GM19328 (cell line): ENCODE measurements around the gene BAZ2B.

Source experiments
- ATAC-seq: cut with Tn5 transposase; IDR thresholded peaks from one replicate; pipeline ENCODE4 v1.9.1; 2021; ENCODE audit warnings: mild to moderate bottlenecking, moderate library complexity; ENCODE audit not compliant: unreplicated experiment

BAZ2B gene

DNA sequence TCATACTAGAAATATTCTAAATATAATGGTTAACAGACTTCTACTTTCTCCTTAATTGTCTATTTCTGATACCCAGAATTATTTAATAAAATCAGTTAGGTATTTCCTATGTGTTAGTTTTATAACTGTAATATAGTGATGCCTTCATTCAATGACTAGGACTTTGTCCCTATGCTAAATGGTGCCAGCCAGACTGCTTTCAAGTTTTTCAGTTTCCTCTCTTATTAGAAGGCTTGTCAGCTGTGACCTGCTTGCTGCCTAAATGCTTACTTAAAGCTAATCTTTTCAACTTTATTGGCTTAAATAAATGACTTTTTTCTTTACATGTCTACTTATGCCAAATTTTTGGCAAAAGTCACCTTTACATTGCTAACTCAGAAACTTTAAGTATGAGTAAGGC is 30.7 kb downstream of the BAZ2B start:
- no peak for ATAC-seq

DNA sequence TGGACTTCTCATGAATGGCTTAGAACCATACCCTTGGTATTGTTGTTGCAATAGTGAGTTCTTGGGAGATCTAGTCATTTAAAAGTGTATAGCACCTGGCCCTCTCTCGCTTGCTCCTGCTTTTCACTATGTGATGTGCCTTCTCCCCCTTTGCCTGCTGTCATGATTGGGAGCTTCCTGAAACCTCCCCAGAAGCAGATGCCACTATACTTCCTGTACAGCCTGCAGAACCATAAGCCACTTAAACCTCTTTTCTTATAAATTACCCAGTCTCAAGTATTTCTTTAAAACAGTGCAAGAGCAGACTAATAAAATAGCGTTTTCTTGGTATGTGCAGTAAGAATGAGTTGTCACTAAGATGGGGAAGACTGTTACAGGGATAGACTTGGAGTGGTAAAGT is 31.6 kb downstream of the BAZ2B start:
- ATAC-seq = no peak

DNA sequence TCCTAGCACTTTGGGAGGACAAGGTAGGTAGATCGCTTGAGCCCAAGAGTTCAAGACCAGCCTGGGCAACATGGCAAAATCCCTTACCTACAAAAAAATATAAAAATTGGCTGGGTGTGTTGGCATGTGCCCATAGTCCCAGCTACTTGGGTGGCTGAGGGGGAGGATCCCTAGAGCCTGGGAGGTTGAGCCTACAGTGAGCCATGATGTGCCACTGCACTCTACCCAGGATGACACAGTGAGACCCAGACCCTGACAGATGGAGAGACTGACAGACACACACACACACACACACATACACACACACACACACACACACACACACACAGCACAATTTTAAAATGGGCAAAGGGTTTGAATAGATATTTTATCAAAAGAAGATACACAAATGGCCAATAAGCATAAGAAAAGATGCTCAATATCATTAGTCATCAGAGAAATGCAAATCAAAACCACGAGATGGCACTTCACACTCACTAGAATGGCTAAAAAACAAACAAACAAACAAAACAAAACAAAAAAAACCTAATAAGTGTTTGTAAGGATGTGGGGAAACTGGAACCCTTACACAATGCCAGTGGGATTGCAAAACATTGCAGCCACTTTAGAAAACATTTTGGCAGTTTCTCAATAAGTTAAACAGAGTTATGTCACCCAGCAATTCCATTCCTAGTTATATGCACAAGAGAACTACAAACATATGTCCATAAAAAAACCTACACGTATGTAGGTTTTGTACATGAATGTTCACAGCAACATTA is 42.3 kb downstream of the BAZ2B start:
- no peak for ATAC-seq

DNA sequence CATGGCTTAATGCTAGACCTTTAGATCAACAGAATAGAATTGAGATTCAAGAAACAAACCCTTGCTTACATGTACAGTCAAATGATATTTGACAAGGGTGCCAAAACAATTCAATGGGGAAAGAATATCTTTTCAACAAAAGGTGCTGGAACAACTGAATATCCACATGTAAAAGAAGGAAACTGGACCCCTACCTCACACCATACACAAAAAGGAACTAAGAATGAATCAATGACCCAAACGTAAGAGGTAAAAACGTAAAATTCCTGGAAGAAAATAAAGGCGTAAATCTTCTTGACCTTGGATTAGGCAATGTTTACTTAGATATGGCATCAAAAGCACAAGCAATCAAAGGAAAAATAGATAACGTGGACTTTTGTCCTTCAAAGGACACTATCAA is 43.1 kb downstream of the BAZ2B start:
- ATAC-seq = no peak

DNA sequence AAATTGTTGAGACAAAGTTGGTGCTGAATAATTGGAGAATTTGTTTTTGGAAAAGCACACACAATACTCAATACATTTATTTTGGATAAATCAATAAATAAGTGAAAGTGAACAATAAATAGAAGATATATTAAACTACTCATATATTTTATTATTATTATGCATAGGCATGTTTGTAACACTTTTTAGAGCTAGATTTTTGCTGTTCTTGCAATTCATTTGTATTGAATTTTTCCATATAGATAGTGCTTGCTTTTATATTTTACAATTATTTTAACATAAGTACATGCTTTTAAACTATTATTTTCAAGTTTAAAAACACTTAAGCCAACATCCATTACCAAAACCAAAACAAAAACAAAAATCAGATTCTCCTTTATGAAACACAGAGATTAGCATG is 43.9 kb downstream of the BAZ2B start:
- ATAC-seq = no peak

DNA sequence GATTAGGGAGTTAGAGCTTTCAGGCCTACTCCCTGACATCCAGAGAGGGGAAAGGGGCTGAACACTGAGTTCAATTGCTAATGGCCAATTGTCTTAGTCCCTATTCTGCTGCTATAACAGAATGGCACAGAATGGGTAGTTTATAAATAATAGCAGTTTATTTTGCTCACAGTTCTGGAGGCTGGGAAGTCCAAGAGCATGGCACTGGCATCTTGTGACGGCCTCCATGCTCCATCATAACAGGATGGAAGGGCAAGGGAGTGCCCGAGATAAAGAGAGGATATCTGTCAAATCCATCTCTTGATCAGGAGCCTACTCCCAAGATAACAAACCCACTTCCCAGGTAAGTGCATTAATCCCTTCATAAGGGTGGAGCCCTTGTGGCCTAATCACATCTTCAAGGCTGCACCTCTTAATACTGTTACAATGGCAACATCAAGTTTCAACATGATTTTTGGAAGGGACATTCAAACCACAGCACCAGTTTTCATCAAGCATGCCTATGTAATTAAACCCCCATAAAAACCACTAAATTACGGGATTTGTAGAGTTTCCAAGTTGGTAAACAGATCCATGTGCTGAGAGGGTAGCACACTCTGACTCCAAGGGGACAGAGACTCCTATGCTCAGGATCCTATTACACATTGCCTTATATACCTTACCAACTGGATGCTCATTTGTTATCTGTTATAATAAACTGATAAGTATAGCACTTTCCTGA is 44.6 kb downstream of the BAZ2B start:
- ATAC-seq = no peak

DNA sequence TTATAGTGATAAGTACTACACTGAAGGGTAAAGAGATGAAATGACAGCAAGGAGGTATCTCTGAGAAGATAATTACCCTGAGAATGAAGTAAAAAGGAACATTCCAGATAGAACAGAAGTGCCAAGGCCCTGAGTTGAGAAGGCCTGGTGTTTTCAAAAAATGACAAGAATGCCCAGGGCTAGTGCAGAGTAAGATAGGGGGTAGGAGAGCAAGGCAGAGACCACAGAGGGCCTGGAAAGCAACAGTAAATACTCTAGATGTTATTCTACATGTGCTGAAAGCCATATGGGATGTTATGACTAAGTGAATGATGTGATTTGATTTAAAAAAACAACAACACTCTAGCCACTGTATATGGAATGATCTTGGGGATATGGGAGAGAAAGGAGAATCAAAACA is 52.3 kb downstream of the BAZ2B start:
- no peak for ATAC-seq

DNA sequence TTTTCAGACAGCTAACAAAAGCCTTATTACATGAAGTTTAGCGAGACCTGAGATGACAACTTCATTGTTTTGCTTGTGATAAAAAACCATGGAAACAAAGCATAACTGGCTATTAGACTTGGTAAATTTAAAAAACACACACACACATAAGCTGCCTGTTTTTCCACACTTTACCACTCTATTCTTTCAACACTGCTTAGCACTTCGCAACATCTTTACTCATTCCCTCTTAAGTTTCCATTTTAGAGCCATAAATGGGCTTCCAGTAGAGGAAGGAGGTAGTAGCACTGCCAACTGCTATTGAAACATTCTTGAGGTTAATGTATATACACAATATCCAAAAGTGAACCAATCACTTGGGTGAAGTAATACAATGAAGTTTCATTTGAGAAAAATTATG is 54.1 kb downstream of the BAZ2B start:
- ATAC-seq = no peak

DNA sequence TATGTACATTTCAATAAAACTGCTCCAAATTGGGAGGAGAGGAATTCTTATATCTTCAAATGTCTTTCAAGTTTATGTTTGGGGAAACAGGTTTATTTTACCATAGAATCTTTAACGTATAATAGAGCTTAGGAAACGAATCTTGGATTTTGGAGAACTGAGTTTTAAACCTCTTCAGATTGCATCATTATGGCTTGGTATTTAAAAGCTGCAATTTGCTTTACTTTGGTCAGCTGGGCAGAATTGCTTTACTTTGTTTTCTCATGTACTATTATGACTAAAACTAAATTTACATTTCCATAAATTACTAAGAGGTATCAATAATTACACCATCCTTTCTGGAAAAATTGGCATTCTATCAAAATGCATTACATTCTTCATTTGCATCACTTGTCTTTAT is 54.6 kb downstream of the BAZ2B start:
- no peak for ATAC-seq

DNA sequence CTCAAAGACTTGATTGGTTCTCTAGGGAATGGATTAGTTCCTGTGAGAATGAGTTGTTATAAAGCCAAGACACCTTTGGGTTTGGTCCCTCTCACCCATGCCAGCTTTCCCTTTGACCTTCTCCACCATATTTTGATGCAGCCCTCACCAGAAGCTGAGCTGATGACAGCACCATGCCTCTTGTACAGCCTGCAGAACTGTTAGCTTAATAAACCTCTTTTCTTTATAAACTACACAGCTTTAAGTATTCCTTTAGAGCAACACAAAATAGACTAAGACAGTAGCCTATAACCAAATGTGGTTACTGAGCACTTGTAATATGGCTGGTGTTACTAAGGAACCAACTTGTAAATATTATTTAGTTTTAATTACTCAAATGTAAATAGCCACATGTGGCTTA is 55.1 kb downstream of the BAZ2B start:
- no peak for ATAC-seq

DNA sequence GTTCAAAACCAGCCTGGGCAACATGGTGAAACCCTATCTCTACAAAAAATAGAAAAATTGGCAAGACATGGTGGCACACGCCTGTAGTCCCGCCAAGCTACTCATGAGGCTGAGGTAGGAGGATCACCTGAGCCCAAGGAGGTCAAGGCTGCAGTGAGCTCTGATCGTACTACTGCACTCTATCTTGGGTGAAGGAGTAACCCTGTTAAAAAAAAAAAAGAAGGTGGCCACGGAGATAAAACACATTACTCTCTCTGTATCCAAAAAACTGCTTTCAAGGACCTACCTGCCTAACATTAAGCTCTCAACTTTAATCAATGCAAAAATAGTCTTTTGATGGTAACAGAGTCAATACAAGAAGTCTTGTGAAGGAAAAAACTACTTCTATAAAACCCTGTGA is 57.3 kb downstream of the BAZ2B start:
- ATAC-seq = no peak

DNA sequence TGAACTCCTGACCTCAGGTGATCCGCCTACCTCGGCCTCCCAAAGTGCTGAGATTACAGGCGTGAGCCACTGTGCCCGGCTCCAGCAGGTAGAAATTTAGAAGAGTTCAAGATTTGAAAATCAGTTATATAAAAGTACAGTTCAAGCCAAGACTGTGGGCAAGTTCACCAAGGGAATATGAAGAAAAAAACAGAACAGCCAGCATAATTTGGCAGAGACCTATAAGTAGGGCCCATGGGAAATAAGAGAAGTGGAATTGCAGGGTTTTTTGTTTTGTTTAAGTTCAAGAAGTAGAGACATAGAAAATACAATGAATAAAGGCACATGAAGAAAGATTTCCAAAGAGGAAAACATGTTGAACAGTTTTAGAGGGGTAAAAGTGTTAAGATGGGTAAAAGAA is 57.9 kb downstream of the BAZ2B start:
- ATAC-seq = no peak

DNA sequence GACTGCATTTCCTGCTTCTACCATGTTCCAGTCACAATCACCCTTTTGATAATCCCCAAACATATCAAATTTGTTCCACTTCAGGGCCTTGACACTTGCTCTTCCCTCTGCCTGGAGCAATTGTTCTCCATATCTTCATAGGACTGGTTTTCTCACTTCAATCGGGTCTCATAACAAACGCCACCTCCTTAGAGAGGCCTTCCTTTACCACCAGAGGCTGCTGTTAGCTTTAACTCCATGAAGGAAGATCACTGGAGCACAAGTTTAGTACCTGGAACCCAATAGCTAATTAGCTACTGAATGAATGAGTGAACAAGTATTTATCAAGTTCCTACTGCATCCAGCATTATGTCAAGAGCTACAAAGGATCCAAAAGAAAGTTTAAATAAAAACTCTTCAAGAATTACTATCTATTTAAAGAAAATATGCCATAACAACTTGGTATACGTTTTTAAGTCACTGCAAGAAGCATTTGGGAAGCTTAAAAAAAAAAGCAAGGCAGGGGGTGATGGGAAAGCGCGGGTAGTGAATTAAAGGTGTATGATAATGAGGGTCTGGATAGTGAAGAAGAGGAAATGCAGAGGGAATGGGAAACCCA is 58.8 kb downstream of the BAZ2B start:
- no peak for ATAC-seq

DNA sequence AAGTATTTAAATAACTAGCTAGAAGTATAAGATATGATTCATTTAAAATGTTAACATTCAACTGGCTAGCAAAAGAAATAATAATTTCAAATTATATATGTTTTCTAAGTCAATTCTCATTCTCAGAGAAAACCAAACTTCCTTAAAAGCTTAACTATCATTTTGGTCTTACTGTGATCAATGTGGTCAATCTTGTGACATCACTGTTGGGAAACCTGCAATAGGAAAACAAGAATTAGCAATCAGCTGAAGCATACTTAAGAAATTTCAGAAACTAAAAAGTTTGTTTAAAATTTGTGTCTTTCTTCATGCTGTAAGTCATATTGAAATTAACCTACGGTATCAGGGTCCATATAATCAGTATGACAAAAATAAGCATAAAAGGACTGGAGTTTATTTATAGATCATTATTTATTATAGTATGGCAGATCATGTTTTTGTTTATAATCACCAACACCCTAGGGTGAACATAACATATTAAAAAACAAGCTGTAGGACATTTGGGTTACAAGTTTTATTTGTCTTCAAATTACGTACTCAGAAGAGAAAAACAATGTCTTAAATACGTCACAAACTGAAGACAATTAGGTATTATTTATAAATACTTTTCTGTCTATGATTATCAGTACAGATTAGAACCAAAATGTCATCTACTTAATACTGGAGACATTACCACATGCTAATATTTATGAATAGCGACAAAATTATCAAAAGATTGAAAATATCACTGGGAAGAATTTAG is 60.5 kb downstream of the BAZ2B start:
- ATAC-seq = no peak

DNA sequence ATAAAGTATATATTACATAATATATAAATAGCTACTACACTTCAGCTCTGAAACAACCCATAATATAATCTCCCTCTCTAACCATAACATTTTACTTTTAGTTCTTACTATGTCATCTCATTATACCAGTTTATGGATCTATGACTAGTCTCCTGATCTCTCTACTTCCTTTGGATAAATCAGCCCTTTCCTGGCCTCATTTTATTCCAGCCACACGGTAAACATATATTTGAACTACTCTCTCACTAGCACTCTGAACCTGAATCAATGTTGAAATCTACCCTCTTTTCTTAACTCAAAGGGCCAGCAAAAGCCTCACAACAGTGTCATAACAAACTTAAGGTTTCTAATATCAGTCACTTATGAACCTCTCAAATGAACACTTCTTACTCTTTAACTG is 62.6 kb downstream of the BAZ2B start:
- ATAC-seq = no peak

DNA sequence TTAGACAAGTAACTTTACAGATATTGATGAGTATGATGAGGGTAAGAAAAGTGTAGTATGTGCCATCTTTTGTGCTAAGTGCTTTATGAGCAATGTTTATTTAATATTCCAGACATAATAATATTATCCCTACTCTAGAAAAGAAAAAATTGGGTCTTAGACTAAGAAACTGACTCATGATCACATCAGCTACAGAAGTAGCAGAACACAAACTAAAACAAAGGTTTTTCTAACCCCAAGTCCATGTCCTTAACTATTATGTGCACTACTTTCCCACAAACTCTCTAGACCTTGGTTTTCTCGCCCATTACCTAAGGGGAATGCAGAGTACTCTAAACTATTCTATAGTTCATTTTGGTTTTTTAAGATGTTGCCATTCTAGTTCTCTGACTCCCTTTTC is 64.5 kb downstream of the BAZ2B start:
- no peak for ATAC-seq

DNA sequence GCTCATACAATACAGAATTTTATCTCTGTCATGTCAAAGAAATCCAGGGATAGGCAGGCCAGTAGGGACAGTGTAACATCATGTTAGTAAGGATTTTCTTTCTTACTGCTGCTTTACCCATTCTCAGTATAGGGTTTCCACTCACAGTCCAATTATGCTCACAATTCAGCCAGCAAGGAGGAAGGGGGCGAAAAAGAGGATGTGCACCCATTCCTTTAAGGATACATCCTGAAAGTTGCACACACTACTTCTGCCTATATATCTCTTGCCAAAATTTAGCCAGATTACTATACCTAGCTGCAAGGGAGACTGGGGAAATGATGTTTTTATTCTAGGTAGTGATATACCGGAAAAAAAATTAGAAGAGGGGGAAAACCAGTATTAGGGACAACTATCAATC is 66.1 kb downstream of the BAZ2B start:
- no peak for ATAC-seq

DNA sequence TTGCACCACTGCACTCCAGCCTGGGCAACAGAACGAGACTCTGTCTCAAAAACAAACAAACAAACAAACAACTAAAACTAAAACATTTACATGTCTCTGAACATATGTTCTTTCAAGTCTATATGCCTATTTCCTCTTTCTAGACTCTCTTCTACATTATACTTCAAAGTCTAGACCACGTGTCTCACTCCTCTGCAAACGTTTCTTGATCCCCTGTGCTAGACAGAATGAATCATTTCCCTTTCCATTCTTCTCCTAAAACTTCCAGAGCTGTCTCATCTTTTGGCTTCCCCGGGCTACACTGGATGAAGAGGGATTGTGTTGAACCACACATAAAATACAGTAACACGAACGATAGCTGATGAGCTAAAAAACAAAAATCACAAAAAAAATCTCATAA is 67.1 kb downstream of the BAZ2B start:
- no peak for ATAC-seq

DNA sequence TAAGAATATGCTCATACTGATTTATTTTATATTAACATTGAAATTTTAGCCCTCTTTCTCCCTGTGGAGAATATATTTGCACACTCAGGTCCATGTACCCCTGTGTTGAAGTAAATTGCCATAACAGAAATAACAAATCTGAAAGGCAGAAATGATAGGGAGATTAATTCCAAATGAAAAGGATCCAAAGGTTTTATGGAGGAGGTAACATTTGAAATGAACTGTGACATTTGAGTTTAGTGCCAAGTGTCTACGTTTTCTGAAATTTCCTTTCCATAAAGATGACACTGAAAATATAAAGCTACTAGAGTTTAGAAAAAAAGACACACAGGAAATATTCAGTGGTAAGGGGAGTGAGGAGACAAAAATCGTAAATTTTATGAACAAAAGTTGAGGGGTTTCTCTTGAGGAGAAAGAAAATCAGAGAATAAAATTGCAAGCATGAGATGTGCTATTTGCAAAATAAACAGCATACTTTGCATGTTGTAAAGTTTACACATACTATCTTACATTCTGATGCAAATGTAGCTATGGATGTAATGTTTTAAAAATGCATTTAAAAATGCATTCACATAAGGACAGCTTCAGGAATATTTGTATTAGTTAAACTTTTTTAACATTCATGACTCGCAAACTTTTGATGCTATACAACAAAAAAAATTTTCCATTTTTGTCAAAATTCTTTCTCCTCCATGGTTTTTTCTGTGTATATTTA is 69.5 kb downstream of the BAZ2B start:
- ATAC-seq = no peak

DNA sequence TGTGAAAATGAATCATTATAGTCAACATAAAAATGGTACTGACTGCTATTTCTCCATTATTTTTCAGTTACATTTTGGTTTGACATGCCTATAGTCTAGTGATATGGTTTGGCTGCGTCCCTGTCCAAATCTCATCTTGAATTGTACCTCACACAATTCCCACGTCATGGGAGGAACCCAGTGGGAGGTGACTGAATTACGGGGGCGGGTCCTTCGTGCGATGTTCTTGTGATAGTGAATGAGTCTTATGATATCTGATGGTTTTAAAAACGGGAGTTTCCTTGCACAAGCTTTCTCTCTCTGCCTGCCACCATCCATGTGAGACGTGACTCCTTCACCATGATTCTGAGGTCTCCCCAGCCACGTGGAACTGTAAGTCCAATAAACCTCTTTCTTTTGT is 70.3 kb downstream of the BAZ2B start:
- ATAC-seq = no peak

DNA sequence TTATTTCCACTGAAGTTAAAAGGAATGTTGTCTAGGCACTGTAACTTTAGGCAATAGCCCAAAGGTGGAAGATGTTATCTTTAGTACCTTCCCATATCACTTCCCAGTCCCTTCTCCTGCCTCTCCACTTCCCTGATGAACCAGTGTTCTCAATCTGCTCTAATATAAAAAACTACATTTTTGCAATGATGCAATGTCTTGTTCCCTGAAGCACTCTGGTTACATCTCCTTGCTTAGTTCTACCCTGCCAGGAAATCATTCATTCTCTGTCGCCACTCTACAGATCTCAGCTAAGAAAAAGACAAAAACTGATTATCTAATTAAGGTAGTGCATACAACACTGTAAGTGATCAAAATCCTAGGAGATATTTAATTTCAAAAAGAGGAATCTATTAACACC is 71.3 kb downstream of the BAZ2B start:
- no peak for ATAC-seq
